ENCODE results near the gene PSMD14.

Gene PSMD14

DNA sequence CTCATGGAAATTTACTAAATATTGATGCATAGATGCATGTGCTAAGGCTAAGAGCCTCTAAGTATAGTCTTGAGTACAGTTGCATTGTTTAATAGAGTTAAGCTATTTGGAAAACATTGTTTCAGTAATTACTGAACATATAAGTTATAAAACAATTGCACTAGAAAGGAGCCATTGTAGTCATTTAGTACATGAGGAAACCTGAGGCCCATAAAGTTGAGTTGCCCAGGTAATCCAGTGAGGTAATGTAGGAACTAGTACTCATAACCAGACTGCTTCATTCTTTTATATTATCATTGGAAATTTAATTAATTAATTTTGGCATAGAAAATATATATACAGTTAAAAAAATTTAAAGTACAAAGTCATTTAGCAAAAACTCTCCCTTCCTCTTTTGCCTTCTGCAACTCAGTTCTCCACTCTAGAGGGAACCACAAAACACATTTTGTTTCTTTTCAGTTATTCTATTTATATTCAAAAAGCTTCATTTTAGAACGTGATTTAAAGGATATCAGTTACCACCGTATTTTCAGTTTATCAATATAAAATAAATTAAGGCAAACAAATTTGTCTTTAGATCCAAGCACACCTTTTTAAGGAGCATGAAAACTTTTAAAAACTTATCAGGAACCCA lies 80.0 kb downstream of the PSMD14 start:
- no peak for DNase-seq

DNA sequence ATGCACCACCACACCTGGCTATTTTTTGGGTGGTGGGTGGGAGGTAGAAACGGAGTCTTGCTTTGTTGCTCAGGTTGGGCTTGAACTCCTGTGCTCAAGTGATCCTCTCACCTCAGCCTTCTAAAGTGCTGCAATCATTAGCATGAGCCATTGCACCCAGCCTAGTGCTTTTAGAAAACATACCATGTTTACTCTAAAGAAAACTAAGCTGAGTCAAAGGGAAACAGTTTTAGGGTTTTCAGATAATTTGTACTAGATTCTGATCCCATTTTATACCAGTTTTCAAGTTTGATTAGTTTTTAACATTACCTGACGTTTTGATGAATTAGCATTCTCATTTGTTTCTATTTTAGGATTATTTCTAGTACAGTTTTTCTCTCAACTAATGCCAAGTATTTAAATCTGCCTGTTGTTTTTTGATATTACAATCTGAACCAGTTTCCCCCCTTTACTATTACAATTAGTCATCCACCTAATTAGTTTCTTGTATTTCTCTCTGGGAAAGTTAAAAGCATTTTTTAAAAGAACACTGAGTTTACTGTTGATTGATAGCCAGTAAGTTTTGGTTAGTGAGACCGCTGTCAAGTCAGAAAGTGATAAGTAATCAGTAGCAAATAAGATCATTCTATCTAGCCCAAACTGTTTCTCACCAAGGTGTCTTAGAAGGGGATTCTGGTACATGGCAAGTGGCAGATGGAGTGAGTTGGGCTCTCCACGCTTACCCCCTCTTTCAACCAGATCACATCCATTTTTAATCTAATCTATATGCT lies 83.7 kb downstream of the PSMD14 start:
- DNase-seq: no peak

DNA sequence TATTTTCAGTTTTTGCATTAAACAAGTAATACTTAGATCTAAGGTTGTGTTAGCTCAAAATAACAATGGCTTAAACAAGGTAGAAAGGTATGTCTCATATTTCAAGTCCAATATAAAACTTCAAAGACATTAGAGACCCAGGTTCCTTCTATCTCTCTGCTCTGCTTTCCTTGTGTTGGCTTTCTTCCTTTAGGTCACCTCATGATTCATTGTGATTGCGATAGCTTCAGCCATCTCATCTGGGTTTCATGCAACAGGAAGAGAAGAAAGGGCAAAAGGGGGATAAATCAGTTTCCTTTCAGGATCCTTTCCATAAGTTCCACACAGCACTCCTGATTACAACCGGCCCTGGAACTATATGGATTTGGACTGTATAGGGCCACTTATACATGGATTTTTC lies 91.9 kb downstream of the PSMD14 start:
- no peak for DNase-seq

DNA sequence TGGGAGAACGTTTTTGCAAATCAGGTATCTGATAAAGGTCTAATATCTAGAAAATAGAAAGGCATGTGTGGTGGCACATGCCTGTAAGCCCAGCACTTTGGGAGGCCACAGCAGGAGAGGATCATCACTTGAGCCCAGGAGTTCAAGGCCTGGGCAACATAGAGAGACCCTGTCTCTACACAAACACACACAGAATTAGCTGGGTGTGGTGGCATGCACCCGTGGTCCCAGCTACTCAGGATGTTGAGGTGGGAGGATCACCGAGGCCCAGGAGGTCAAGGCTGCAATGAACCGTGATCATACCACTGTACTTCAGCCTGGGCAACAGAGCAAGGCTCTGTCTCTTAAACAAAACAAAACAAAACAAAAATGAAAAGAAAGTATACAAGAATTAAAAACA lies 94.1 kb downstream of the PSMD14 start:
- DNase-seq: no peak

DNA sequence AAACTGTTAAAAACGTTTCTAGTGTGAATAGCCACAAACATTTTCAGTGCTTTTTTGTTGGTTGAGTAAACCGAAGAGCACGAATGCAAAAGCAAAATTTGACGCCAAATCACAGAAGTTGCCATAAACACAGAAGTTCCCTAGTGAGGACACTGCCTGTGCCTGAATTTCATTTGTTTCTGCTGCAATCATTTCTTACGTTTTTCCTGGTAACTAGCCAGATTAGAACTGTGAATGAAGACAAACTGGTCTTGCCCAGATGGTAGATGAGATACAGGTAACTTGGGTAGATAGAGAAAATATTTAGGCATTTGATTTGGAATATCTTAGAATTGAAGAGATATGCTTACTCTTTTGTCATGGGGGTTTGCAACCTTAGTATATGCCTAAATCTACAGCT lies 98.1 kb downstream of the PSMD14 start:
- DNase-seq: no peak

DNA sequence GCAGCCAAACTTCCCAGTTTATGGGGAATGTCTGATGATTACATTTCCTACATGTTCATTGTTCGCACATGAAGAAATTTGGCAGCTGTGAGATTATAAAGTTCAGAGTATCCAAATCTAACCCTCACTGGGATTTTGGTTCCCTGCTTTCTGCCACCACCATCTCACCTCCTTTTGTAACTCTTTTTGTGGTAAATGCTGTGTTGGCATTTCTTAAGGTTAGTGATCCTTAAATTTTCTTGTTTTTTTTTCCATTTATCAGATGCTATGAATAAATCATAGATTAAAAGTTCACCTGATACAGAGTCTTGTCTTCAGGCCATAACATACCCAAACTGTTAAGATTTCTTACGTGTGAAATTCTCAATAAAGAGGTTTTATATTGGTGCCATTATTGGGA lies 99.4 kb downstream of the PSMD14 start:
- no peak for DNase-seq

DNA sequence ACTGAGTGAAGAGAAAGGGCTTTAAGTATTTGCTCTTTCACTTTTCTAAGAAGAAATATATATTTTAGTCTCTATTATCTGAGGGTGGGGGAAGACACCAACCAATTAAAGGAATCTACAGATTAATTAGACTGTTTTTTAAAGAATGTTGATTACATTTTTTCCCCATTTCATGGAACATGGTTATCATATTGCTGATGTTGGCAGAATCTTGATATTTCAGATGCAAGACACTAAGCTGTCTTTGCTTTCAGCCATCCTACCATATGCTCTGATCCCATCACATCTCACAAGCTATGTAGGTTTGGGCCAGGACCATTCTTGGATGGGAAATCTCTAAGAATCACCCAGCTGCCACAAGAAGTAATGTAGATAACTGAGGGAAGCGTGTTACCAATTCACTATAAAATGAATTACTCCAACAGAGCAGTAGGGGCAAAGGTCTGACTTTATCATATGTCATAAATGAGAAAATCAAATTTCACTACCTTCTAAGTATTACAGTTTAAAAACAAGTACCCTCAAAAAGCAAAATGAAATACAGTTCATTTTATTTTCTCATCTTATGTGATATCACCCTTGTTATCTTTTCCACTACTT lies 101.2 kb downstream of the PSMD14 start:
- no peak for DNase-seq

DNA sequence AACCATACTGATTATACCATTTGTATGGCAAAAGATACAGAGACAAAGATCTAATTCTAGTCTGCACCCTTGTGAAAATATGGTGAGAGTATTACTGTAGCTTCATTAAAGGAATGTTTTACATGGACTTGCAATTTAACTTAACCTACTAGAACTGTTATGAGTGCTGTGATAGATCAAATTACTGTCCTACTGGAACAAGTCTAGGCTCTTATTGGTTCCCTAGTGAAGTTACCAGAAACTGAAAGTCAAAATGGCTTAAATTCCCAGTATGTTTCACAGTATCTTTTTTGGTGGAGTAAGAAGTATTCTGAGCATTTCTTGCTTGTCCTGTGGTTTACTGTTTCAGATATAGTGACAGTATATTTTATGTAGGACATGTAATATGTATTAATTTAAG lies 104.1 kb downstream of the PSMD14 start:
- no peak for DNase-seq

DNA sequence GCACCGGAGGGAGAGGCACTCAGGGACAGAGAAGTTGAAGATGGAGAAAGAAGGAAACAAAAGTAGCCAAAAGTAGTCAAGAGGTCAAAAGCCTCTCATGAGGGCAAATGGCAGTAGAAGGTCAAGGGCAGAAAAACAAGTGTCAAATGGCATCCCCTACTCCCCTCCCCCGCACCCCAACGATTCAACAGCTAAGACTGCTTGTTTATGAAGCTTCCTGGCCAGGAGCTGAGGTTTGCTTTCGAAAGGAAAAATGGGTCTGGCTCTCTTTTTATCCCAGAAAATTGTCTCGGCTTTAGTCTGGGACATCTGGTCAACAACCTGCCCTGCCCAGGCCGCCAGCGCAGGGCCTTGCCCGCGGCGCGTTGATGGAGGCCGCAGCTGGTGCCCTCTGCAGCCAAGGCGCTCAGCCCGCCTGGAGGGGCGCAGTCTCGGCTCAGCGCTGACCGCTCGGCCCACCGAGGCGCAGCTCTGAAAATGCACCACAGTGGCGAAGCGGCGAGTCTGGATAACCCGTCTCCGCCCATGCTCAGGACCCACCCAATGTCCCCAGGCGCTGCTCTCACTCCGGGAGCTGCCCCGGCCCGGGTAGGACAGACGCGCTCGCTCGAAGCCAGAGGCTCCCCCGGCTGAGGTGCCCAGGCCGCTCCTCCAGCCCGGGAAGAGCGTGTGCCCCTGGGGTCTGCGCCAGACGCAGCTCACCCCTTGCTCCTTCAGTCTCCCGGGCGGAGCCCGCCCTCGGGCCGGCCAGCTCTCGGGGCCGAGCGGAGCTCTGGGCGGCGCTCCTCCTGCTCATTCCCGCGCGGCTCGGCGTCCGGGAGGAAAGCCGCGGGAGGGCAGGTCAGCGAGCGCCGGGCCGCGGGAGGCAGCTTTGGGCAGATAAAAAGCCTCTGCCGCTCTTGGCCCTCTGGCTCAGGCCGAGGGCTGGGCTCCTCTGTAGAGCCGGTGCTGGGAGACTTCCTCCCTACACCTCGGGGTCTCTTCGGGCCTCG lies 106.1 kb downstream of the PSMD14 start:
- DNase-seq: no peak

DNA sequence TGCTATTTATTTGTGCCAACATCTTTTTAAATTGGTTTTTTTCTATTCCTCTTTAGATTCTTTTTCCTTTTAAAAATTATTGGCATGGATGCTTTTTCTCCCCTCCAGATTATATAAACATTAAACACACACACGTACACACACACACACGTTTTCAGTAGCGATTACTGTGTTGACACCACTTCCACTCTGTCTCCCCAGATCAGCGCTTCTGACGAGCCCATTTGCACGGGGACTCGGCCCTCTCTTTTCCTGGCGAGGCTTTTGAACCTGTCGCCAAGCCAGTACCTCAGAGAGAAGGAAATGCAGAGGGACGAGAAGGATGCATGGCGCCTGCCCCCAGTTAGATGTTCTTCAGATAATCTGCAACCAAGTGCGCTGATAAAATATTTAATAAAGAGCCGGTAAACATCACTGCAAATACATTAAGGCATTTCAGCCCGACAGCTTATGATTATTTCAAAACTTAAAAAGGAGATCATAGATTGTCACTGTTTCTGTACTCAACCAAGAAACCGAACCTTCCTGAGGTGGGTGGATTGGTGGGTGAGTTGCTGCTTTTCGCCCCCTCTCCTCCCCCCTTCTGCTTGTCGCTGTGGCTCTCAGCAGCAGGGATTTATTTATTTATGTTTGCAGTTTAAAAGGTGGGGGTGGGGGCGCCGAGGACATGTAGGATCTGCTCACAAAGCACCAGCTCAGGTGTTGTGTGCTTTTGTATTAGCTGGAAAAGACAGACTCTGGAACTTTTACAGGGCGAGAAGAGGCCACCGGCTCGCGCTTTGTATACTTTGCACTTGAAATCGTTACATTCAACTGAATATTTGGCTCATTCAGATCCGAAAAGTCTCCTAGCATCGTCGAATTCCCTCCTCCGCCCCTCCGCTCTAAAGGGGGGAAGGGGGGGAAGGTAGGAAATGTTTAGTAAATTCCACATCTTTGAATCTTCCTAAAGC lies 107.1 kb downstream of the PSMD14 start:
- no peak for DNase-seq

DNA sequence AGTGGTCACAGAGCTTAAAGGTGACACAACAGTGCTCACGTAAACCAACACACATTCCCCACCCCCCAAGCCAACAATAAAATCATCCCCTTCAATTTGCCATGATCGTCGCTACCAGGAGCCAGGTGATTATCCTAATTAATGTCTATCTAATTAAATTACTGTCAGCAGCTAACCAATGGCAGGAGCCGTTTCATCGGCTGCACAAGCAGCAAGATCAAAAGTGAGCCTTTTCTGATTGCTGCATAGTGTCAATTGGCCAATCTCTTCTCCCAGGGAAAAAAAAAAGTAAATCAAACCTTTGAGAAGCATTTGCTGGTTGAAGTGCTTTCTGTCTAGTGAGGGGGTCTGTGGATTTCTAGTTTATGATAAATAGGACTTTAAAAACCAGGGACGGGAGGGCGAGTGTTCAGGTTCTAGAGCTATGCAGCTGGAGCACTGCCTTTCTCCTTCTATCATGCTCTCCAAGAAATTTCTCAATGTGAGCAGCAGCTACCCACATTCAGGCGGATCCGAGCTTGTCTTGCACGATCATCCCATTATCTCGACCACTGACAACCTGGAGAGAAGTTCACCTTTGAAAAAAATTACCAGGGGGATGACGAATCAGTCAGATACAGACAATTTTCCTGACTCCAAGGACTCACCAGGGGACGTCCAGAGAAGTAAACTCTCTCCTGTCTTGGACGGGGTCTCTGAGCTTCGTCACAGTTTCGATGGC lies 107.9 kb downstream of the PSMD14 start, which contains the start of gene TBR1:
TSS of gene TBR1 (plus strand) at position 311 of the 721 bp plus-strand sequence. CDS start at position 425, 114 bp downstream.
- no peak for DNase-seq

DNA sequence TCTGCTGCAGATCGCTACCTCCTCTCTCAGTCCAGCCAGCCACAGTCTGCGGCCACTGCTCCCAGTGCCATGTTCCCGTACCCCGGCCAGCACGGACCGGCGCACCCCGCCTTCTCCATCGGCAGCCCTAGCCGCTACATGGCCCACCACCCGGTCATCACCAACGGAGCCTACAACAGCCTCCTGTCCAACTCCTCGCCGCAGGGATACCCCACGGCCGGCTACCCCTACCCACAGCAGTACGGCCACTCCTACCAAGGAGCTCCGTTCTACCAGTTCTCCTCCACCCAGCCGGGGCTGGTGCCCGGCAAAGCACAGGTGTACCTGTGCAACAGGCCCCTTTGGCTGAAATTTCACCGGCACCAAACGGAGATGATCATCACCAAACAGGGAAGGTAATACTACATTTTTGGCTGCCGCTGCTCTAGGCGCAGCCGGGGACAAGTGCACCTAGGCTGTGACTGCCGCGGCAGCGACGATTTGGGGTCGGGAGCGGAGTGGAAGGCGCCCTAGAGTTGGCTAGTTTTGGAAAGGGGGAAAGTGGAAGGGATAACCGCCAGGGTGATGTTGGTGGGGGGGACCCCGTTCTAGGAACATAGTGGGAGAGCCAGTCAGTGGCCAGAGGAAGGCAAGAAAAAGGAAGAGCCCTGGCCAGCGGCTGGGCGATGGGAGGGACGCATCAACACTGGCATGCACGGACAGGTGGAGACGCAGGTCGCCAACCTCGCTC lies 108.6 kb downstream of the PSMD14 start:
- DNase-seq: no peak

DNA sequence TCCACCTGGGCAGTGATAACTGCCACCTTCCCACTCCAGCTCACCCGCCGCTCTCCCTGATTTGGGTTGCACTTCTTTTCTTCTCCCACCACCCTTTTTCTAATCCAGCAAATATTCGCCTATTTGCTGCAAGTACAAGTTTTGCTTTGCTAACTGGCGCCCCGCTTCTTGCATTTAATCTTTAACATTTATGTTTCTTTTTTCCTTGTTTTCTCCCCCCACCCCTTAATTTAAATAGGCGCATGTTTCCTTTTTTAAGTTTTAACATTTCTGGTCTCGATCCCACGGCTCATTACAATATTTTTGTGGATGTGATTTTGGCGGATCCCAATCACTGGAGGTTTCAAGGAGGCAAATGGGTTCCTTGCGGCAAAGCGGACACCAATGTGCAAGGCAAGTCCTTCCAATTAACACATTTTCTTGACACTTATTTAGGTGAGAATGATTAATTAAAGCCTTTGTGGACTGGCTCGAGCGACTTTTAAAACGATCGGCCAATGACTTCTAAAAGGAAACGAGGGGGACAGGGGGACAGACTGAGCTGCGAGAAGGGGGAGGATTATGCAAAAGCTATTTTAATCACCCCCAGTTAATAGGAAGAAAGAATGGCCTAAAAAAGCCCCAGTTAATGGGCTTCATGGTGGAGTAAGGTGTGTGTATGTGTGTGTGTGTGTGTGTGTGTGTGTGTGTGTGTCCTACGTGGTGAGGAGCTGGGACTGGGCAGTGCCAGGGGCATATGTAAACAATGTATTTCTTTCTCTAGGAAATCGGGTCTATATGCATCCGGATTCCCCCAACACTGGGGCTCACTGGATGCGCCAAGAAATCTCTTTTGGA lies 109.4 kb downstream of the PSMD14 start:
- DNase-seq: no peak

DNA sequence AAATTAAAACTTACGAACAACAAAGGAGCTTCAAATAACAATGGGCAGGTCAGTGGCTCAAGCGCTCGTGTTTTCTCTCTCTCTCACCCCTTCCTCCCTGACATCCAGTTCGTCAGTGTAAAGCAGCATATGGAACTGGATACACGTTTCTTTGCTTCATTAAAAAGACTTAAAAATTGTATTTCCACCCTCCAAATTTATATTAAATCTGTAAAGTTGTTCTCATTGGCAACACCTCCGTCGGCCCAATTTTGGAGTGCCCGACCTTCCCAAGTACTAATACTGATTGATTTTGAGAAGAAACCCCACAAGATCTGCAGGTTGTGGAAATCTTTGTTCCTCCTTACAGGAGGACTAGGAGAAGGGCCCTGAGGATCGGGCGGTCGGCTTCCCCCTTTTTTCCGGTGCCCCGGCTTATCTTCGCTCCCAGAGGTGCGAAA lies 110.1 kb downstream of the PSMD14 start:
- DNase-seq: no peak

DNA sequence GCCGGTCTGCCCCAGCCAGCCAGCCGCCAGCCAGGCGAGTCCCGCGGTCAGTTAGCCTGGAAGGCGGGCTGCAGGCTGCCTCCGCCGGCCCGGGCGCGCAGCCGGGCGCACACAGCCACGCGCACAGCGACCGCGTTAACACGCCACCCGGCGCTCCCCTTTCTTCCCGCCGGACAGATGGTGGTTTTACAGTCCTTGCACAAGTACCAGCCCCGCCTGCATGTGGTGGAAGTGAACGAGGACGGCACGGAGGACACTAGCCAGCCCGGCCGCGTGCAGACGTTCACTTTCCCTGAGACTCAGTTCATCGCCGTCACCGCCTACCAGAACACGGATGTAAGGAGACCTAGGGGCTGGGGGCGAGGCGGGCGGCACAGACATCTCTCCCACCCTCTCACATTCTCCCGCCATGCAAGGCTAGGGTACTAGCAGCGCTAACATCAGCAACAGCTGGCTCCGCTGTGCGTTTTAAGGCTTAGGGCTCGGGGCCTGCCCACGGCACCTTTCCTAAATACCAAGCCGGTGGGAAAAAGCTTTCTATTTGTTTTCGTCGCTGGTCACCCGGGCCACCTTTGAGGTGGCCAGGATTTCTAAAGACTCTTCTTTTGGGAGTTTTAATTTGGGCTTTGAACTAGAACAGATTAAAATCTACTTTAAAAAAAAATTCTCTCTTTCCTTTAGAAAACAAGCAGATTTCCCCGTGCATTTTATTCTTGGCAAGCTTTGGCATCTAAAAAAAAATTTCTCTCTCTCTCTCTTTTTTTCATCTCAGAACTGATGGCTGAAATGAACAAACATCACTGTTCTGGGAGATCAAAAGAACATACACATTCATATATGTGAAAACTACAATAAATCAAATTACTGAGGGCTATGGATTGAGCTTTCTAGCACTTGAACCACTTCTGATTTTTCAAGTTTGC lies 110.8 kb downstream of the PSMD14 start:
- no peak for DNase-seq

DNA sequence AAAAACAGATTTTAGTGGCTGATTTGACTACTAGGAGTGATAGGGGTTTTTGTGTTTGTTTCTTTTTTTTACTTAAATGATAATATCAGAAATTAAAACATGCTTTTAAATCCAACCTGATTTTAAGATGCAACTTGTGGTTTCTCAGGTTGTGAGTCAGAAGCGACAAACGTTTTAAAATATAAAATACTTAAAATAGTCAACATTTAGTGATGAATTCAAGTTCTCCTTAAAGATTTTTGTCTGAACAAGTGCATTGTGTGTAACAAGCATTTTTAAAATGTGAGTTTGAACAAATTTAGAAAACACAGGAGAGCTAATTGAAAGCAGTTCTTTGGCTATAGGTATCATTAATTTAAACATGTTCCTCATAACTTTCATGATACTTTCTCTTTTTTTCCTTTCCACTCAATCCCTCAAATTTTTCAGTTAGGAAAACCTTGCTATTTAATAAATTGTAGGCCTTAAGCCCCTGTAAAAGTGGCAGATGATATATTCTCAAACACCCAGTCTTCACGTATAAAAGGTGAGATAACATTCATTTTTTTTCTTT lies 111.5 kb downstream of the PSMD14 start:
- no peak for DNase-seq

DNA sequence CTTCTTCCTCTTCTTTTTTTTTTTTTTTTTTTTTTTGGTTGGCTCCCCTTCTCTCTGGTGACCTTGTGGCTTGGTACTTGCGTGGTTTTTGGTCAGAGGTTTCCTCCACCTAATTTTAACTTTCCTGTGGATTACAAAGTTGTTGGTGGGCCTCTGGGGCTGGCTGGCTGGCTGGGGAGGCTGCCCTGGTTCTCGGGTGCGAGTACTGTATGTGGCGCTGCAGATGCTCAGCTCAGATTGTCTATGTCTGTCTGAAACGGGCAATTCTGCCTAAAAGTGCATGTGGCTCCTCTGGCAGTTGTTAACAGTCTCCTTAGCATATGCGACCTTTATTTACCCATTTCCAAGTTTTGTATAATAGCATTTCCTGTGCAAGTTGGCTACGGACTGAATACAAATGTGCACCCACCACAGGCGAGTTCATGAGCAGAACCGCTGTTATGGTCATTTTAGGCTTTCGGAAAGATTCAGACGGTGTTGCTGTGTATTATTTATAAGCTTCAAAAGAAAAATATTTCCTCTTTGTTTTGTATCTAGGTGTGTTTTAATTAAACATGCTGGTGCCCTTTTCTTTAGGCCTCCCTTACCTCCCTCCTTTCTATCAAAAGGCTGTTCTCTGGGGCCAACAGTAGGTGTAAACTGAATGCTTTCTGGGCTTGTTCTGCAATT lies 112.3 kb downstream of the PSMD14 start:
- no peak for DNase-seq
